Measurements from ENCODE around the gene NSMCE1.

DNA sequence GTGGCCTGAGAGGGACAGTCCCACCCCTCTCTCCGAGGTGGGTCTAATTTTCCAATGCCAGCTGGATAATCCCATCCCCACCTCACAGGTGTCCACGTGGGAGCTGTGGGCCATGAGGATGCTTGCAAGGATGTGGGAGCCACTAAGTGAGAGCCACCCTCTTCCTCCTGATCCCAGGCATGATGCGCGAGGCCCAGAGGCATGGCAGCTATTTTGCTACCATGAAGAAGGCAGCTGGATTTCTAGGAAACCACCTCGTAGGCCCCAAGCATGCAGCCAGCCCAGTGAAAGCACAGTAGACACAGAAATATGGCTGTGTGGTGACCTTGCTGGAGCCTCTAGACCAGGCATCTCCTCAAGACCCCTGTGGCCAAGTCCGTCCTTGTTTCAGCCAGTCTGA lies 44.9 kb downstream of the NSMCE1 start:
- TF ChIP-seq, protein P1, sequence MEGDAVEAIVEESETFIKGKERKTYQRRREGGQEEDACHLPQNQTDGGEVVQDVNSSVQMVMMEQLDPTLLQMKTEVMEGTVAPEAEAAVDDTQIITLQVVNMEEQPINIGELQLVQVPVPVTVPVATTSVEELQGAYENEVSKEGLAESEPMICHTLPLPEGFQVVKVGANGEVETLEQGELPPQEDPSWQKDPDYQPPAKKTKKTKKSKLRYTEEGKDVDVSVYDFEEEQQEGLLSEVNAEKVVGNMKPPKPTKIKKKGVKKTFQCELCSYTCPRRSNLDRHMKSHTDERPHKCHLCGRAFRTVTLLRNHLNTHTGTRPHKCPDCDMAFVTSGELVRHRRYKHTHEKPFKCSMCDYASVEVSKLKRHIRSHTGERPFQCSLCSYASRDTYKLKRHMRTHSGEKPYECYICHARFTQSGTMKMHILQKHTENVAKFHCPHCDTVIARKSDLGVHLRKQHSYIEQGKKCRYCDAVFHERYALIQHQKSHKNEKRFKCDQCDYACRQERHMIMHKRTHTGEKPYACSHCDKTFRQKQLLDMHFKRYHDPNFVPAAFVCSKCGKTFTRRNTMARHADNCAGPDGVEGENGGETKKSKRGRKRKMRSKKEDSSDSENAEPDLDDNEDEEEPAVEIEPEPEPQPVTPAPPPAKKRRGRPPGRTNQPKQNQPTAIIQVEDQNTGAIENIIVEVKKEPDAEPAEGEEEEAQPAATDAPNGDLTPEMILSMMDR (conservative IDR thresholded peaks at IDR 0.05 in 1 of 2, IDR thresholded peaks at IDR 0.05 in 1 of 2; ENCODE audit: low read depth in 1 of 2, low read length in 2 of 2): no peak
- TF ChIP-seq EZH2 (IDR thresholded peaks at IDR 0.05; ENCODE audit: low read length, missing control alignments): no peak

All from fibroblast of lung (primary cell).